Measurements from ENCODE around the gene ZNF609.

Gene ZNF609

DNA sequence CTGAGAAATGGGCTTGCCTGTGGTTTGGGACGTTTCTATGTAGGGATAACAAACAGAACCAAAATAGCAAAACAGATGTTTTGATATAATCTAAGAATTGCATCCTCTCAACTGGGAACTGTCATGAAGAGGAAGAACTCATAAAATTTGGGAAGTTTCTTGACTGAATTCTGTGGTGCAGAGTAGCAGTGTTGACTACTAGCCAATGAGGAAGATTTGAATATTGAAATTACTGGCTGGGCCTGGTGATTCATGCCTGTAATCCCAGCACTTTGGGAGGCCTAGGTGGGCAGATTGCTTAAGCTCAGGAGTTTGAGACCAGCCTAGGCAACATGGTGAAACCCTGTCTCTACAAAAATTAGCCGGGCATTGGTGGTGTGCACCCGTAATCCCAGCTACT is 42.2 kb downstream of the ZNF609 start:
- DNase-seq (ENCODE audit: low spot score) = no peak

GRCh38 chr15:64503197-64503596 is 42.8 kb downstream of the ZNF609 start:
- DNase-seq (ENCODE audit: low spot score) = no peak

GRCh38 chr15:64503640-64504039 is 43.3 kb downstream of the ZNF609 start:
- DNase-seq (ENCODE audit: low spot score) = no peak

DNA sequence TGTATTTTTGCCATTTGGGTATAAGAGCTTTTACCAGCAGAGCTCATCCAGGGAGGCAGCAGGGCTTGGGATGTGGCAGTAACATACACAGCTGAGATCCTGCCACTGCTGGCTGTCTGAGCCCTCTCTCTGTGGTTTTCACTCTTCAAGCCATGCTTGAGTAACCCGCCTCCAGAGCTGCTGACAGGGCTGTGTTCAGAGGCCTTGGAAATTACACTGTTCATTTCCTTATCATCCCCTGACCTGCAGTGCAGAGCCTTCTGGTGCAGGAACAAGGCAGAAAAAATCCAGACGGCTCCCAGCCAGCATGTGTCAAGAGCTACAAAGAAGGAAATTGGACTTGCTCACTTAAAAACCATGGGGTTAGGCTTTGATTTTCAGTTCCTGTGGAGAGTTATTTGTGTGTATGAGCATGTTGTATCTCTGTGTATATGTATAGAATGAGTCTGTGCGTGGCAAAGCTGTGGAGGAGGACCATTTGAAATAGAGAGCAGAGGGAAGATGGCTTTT is 47.0 kb downstream of the ZNF609 start:
- DNase-seq (ENCODE audit: low spot score) = no peak

DNA sequence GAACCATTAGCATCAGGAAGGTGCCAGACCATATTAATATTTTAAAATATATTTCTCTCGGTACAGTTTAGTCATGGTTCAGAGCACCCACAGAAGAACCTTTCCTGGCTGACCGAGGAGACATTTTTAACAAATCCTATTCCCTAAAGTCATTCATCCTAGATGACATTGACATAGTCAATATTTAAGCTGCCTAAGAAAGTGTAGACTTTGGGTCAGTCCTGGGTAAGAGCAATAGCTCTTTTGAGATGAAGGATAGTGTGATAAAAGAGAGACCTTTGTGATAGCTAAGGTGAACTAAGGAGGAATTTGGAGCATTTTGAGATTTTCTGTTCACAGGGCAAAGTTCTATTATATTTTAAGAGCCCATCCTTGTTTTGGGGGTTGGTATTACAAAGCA is 47.5 kb downstream of the ZNF609 start:
- DNase-seq (ENCODE audit: low spot score) = no peak

DNA sequence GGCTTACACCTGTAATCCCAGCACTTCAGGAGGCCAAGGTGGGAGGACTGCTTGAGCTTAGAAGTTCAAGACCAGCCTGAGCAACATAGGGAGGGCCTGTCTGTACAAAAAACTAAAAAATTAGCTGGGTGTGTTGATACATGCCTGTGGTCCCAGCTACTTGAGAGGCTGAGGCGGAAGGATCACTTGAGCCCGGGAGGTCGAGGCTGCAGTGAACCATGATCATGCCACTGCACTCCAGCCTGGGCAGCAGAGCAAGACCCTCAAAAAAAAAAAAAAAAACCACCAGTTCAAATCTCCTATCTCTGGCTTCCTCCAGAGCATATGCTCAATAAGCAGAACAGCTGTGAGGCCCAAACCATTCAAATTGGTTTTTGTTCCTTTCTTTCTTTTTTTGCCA is 53.4 kb downstream of the ZNF609 start:
- DNase-seq (ENCODE audit: low spot score) = no peak

- DNase-seq (ENCODE audit: low spot score) = no peak
Measured at GRCh38 chr15:64515196-64515595, 54.8 kb downstream of the ZNF609 start.

GRCh38 chr15:64515825-64516224 is 55.4 kb downstream of the ZNF609 start:
- no peak for DNase-seq (ENCODE audit: low spot score)

DNA sequence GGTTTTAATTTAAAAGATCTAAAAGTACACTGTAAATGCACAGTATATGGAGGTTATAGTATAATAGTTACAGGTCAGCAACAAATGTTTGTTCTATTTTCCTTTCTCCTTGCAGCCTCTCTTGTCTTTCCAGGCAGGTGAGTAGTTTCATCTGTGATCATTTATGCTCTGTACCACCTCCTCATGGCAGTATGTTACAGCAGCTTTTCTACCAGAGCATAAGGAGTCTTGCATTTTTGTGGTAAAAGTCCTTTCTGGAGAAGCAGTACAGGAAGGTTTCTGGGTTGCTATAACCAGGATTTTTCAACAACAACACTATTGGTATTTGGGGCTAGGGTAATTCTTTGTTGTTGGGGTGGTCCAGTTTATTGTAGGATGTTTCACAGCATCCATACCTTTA is 59.5 kb downstream of the ZNF609 start:
- DNase-seq (ENCODE audit: low spot score) = no peak

DNA sequence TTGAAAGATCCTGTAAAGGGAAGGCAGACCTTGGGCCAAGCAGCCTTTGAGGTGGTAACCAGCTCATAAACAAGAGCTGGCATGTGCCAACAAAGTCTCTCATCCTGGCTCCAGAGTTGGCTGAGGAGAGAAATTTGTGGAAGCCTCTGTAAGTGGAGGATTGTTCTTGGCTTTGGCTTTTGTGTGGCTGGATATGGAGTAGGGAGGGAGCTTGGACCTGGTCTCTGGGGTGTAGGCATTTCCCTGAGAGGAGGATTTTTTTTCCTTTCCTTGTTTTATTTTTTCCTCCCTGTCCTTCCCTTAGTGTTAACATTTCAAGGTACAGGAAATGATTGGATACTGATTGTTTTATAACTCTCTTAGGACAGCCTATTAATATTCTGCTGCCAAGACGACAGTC is 60.8 kb downstream of the ZNF609 start:
- DNase-seq (ENCODE audit: low spot score) = no peak

DNA sequence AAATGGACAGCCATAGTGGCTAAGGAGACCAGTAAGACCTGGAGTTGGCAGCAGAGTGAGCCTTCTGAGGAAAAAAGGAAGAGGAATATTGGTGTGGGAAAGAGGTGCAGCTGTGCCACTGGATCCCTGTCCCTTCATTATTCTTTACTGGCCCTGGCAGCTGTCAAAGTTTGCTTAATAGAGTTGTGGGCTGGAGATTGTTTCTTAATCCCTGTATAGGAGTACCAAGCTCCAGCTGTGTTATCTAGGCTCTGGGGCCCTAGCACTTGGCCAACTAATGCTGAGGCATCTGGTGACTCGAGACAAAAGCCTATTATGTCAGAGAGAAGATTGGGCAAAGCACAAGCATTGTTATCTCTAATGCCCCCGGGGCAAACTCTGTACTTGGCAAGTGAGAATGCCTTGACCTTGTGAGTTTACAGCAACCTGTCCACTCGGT is 61.4 kb downstream of the ZNF609 start:
- DNase-seq (ENCODE audit: low spot score) = no peak

- no peak for DNase-seq (ENCODE audit: low spot score)
Measured at GRCh38 chr15:64522226-64522823, 61.9 kb downstream of the ZNF609 start.

- DNase-seq (ENCODE audit: low spot score) = no peak
Measured at GRCh38 chr15:64523240-64523639, 62.9 kb downstream of the ZNF609 start.

DNA sequence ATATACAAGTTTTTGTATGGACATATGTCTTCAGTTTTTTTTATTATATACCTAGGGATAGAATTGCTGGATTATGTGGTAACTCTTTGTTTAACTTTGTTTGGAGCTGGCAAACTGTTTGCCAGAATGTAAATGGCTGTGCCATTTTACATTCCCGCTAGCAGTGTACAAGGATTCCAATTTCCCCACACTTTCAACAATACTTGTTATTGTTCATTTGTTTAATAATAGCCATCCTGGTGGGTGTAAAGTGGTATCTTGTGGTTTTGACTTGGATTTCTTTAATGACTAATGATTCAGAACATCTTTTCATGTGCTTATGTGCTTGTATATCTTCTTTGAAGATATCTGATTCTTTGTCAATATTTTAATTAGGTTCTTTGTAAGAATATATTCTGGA is 64.4 kb downstream of the ZNF609 start:
- no peak for DNase-seq (ENCODE audit: low spot score)

GRCh38 chr15:64525828-64526530 is 65.6 kb downstream of the ZNF609 start:
- DNase-seq (ENCODE audit: low spot score) = no peak

GRCh38 chr15:64527263-64527984 is 67.0 kb downstream of the ZNF609 start:
- DNase-seq (ENCODE audit: low spot score) = no peak

GRCh38 chr15:64528871-64529270 is 68.5 kb downstream of the ZNF609 start:
- DNase-seq (ENCODE audit: low spot score) = no peak

DNA sequence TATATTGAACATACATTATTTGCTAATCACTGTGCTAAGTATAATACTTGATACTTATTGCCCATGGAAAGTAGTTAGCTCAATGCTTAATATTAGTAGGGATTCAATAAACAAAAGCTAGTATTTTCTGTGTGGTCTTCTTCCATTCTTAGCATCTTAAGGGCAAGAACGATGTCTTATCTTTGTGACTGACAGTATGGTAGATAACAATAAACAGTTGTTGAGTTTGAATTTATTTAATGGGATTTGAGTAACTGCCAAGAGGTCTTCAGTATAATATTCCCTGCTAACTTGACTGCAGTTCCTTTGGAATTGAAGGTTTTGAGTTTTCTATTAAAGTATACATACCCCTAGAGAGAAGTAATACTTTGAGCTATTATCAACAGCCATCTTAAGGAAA is 70.1 kb downstream of the ZNF609 start:
- DNase-seq (ENCODE audit: low spot score) = no peak

DNA sequence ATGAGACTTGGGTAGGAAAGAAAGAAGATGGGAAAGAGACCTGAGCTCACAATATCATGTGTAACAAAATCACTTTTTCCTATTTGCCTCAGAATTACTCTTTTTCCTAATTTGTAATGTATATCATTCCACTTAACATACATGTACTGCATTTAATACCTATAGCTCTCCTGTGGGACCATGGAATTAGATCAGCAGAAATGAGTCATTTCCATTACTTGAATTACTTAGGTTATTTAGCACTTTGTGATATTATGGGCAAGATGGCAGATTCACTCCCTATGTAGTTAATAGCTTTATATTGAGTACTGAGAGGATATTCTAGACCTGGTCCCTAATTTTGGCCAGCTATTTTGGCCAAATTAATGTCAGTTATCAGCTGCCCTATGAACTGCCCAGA is 70.5 kb downstream of the ZNF609 start:
- DNase-seq (ENCODE audit: low spot score) = no peak

GRCh38 chr15:64532521-64533315 is 72.3 kb downstream of the ZNF609 start:
- DNase-seq (ENCODE audit: low spot score) = no peak

DNA sequence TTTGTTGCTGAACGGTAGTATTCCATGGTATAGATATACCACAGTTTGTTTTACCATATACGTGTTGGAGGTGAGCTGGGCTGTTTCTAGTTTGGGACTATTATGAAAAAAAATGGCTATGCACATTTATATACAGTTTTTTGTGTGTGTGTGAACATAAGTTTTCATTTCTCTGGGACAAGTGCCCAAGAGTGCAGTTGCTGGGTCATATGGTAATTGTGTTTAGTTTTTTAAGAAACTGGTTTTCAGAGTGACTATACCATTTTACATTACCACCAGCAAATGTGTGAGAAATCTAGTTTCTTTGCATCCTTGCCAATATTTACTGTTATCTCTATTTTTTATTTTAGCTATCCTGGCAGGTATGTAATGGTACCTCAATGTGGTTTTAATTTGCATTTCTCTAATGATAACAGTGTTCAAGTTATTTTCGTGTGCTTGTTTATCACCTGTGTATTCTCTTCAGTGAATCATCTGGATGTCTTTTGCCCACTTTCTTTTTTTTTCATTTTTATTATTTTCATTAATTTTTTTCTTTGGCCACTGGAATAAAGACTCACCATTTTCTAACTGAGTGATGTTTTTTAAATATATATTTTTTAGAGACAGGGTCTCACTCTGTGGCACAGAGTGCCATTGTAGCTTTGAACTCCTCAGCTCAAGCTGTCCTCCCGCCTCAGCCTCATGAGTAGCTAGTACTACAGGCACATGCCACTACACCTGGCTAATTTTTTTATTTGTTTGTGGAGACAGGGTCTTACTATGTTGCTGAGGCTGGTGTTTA is 75.3 kb downstream of the ZNF609 start:
- no peak for DNase-seq (ENCODE audit: low spot score)

Data from hematopoietic multipotent progenitor cell treated with erythropoietin and hydrocortisone succinate and interleukin-3 and kit ligand, for 17 days (in vitro differentiated cells).